ENCODE data around the gene RGMA. TPM values are rescaled to one million over a fixed set of nuclear protein-coding genes. Genes with fewer than 3 reads are reported as not detected.

RGMA gene
- total and polyA plus RNA-seq, 2 experiments from 2014 or later = 2.5 to 2.7 TPM

DNA sequence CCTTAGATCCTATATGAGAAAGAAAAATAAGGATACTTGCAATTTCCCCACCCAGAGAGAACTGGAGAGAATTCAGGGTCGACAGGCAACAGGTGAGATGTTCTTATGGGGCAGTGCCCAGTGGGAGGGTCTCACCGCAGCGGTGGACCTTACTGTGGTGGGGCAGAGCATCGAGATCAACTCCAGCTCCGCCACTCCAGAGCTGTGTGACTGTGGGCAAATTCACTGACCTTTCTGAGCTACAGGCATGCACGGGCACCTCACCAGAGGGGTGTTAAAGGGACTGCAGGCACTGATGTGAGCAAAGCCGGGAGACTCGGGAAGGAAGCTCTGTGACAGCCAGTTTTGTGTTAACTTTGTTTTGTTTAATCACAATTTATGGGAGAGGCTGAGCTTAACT is 30.9 kb downstream of the RGMA start:
- WGBS (ENCODE audit: low lambda C conversion rate, missing lambda C conversion rate) = 94% methylated on average over 8 of the region's 8 CpGs
- no peaks in the 10 kb centered on the region for H3K9me3 ChIP-seq (ENCODE audit: low read depth)

DNA sequence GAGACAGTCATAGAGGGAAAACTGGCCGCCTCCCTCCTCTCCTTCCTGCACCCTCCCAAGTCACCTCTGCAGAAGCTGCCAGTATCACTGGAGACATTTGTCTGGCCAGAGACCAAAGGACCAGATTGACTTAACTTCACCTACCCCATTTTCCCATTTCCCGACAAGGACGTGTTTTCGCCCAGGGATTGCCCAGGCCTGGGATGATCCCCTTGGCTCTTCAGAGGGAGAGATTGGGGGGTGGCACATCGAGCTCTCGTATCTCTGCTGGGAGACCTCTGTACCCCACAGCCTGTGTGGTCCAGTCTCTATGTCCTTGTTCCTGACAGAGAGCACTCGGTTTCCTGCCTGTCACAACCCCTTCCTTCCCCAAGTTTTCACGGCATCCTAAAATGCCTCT is 31.4 kb downstream of the RGMA start:
- 91% methylated on average over 8 of the region's 8 CpGs for WGBS (ENCODE audit: low lambda C conversion rate, missing lambda C conversion rate)

More for the DNA sequence above, 30.9 kb downstream of the RGMA start:
- H3K9me2 ChIP-seq (replicated peaks; ENCODE audit: insufficient read depth) = no peaks in the 10 kb centered on the region
- H3K4me3 ChIP-seq = no peak overlapping the region
- peaks cover 2% of the 10 kb centered on the region for H4K20me1 ChIP-seq (ENCODE audit: insufficient read depth, poor library complexity, severe bottlenecking)
- H3K4me2 ChIP-seq = no peak overlapping the region
- DNase-seq (ENCODE audit: low spot score) = no peak
- no peaks in the 10 kb centered on the region for H3K4me1 ChIP-seq (ENCODE audit: insufficient read depth)
- H3K79me2 ChIP-seq = no peaks in the 10 kb centered on the region
- no peak overlapping the region for H2AFZ ChIP-seq
- no peak overlapping the region for H3K27ac ChIP-seq
- no peaks in the 10 kb centered on the region for H3K36me3 ChIP-seq (replicated peaks; ENCODE audit: insufficient read depth, low read depth)
- H3K27me3 ChIP-seq = no peaks in the 10 kb centered on the region
- no peak for TF ChIP-seq EZH2phosphoT487 (IDR thresholded peaks at IDR 0.05; ENCODE audit: low read depth, severe bottlenecking, unreplicated experiment)
- TF ChIP-seq, protein P1, sequence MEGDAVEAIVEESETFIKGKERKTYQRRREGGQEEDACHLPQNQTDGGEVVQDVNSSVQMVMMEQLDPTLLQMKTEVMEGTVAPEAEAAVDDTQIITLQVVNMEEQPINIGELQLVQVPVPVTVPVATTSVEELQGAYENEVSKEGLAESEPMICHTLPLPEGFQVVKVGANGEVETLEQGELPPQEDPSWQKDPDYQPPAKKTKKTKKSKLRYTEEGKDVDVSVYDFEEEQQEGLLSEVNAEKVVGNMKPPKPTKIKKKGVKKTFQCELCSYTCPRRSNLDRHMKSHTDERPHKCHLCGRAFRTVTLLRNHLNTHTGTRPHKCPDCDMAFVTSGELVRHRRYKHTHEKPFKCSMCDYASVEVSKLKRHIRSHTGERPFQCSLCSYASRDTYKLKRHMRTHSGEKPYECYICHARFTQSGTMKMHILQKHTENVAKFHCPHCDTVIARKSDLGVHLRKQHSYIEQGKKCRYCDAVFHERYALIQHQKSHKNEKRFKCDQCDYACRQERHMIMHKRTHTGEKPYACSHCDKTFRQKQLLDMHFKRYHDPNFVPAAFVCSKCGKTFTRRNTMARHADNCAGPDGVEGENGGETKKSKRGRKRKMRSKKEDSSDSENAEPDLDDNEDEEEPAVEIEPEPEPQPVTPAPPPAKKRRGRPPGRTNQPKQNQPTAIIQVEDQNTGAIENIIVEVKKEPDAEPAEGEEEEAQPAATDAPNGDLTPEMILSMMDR (IDR thresholded peaks at IDR 0.05; ENCODE audit: poor library complexity) = no peak
- no peak for TF ChIP-seq EZH2 (IDR thresholded peaks at IDR 0.05; ENCODE audit: borderline replicate concordance)

GRCh38 chr15:93056836-93057235 is 32.2 kb downstream of the RGMA start:
- Histone ChIP-seq H3K4me3 (no peak overlapping the region), H4K20me1 (ENCODE audit: insufficient read depth, poor library complexity, severe bottlenecking) (peaks cover 2% of the 10 kb centered on the region), H3K79me2 (no peaks in the 10 kb centered on the region), H3K9me2 (replicated peaks; ENCODE audit: insufficient read depth) (no peaks in the 10 kb centered on the region), H3K27me3 (no peaks in the 10 kb centered on the region), H3K27ac (no peak overlapping the region), H3K4me2 (no peak overlapping the region), H2AFZ (no peak overlapping the region), H3K9me3 (ENCODE audit: low read depth) (no peaks in the 10 kb centered on the region), H3K36me3 (replicated peaks; ENCODE audit: insufficient read depth, low read depth) (no peaks in the 10 kb centered on the region), H3K4me1 (ENCODE audit: insufficient read depth) (no peaks in the 10 kb centered on the region)
- TF ChIP-seq EZH2 (IDR thresholded peaks at IDR 0.05; ENCODE audit: borderline replicate concordance) = no peak
- TF ChIP-seq, protein P1 (IDR thresholded peaks at IDR 0.05; ENCODE audit: poor library complexity) = no peak
- TF ChIP-seq EZH2phosphoT487 (IDR thresholded peaks at IDR 0.05; ENCODE audit: low read depth, severe bottlenecking, unreplicated experiment) = no peak
- WGBS (ENCODE audit: low lambda C conversion rate, missing lambda C conversion rate) = 89% methylated on average over 7 of the region's 7 CpGs
- no peak for DNase-seq (ENCODE audit: low spot score)

More for the DNA sequence above, 31.4 kb downstream of the RGMA start:
- Histone ChIP-seq H3K27ac (no peak overlapping the region), H3K36me3 (replicated peaks; ENCODE audit: insufficient read depth, low read depth) (no peaks in the 10 kb centered on the region), H3K79me2 (no peaks in the 10 kb centered on the region), H2AFZ (no peak overlapping the region), H3K9me3 (ENCODE audit: low read depth) (no peaks in the 10 kb centered on the region), H3K4me2 (no peak overlapping the region), H4K20me1 (ENCODE audit: insufficient read depth, poor library complexity, severe bottlenecking) (peaks cover 2% of the 10 kb centered on the region), H3K4me1 (ENCODE audit: insufficient read depth) (no peaks in the 10 kb centered on the region), H3K9me2 (replicated peaks; ENCODE audit: insufficient read depth) (no peaks in the 10 kb centered on the region), H3K4me3 (no peak overlapping the region), H3K27me3 (no peaks in the 10 kb centered on the region)
- no peak for DNase-seq (ENCODE audit: low spot score)
- no peak for TF ChIP-seq EZH2phosphoT487 (IDR thresholded peaks at IDR 0.05; ENCODE audit: low read depth, severe bottlenecking, unreplicated experiment)
- no peak for TF ChIP-seq EZH2 (IDR thresholded peaks at IDR 0.05; ENCODE audit: borderline replicate concordance)
- TF ChIP-seq, protein P1 (IDR thresholded peaks at IDR 0.05; ENCODE audit: poor library complexity) = no peak

DNA sequence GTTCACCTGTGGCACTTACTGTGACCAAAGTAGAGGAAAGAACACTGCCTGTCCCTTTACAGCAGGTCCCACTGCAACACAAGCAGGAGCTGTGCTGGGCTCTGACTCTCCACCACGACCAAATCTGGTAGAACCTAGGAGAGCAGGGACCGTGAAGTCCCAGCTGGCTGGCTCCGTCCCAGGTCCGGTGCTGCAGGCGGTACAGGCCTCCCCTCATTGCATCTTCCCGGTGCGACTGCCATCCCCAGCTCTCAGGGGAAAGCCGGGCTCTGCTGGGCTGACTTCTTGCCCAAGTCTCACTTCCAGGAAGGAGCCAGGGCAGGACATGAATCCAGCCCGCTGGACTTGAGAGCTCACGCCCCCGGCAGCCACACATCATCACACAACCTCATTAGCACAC is 33.8 kb downstream of the RGMA start:
- Histone ChIP-seq H3K27me3 (no peaks in the 10 kb centered on the region), H2AFZ (no peak overlapping the region), H3K4me3 (no peak overlapping the region), H4K20me1 (ENCODE audit: insufficient read depth, poor library complexity, severe bottlenecking) (no peaks in the 10 kb centered on the region), H3K4me2 (no peak overlapping the region), H3K9me2 (replicated peaks; ENCODE audit: insufficient read depth) (no peaks in the 10 kb centered on the region), H3K4me1 (ENCODE audit: insufficient read depth) (no peaks in the 10 kb centered on the region), H3K36me3 (replicated peaks; ENCODE audit: insufficient read depth, low read depth) (no peaks in the 10 kb centered on the region), H3K79me2 (no peaks in the 10 kb centered on the region), H3K9me3 (ENCODE audit: low read depth) (no peaks in the 10 kb centered on the region), H3K27ac (no peak overlapping the region)
- TF ChIP-seq EZH2phosphoT487 (IDR thresholded peaks at IDR 0.05; ENCODE audit: low read depth, severe bottlenecking, unreplicated experiment) (no peak), EZH2 (IDR thresholded peaks at IDR 0.05; ENCODE audit: borderline replicate concordance) (no peak)
- TF ChIP-seq, protein P1 (IDR thresholded peaks at IDR 0.05; ENCODE audit: poor library complexity) = no peak
- DNase-seq (ENCODE audit: low spot score) = no peak
- WGBS (ENCODE audit: low lambda C conversion rate, missing lambda C conversion rate) = 96% methylated on average over 11 of the region's 11 CpGs
